ENCODE results near the gene DCAF11. TPM values are rescaled to one million over a fixed set of nuclear protein-coding genes. Genes with fewer than 3 reads are reported as not detected.

DCAF11 gene
- total and polyA plus RNA-seq, 2 of the 13 experiments (the other 11 are each of a cell fraction or from before 2014, with no cell fraction given), result 150 to 257 TPM

GRCh38 chr14:24095271-24096068, 19.1 kb upstream of the DCAF11 start (continued):
- TF ChIP-seq KDM1A (CRISPR knock-in tag; IDR thresholded peaks at IDR 0.05), result peak; percentile 92
- no peak for TF ChIP-seq ZNF530 (CRISPR knock-in tag; IDR thresholded peaks at IDR 0.05; ENCODE audit: low read depth)
- peak; percentile 90; the same call in 1 of the 2 replicates for TF ChIP-seq ARID2 (CRISPR knock-in tag; IDR thresholded peaks at IDR 0.05; ENCODE audit: borderline replicate concordance)
- TF ChIP-seq SOX5 (CRISPR knock-in tag; IDR thresholded peaks at IDR 0.05; ENCODE audit: borderline replicate concordance), result peak; percentile 88
- TF ChIP-seq TAF1 (CRISPR knock-in tag; IDR thresholded peaks at IDR 0.05), result peak; percentile 99
- TF ChIP-seq ZNF549 (CRISPR knock-in tag; IDR thresholded peaks at IDR 0.05), result 0 out of 2 replicates have a peak, but pooled peaks have one; percentile 12
- TF ChIP-seq EED (CRISPR knock-in tag; IDR thresholded peaks at IDR 0.05), result no peak; the same call in 1 of the 2 replicates
- peak; percentile 94 for TF ChIP-seq GATAD2A (CRISPR knock-in tag; IDR thresholded peaks at IDR 0.05)
- TF ChIP-seq ZKSCAN5 (CRISPR knock-in tag; IDR thresholded peaks at IDR 0.05), result peak; percentile 93
- no peak for TF ChIP-seq HES4 (CRISPR knock-in tag; IDR thresholded peaks at IDR 0.05; ENCODE audit: borderline replicate concordance)
- TF ChIP-seq ZNF333 (CRISPR knock-in tag; IDR thresholded peaks at IDR 0.05; ENCODE audit: borderline replicate concordance), result peak; percentile 84
- TF ChIP-seq ZNF841 (CRISPR knock-in tag; IDR thresholded peaks at IDR 0.05; ENCODE audit: borderline replicate concordance), result no peak
- TF ChIP-seq ZNF879 (CRISPR knock-in tag; IDR thresholded peaks at IDR 0.05), result peak; percentile 99
- TF ChIP-seq ZNF451 (CRISPR knock-in tag; IDR thresholded peaks at IDR 0.05), result peak; percentile 93; the same call in 1 of the 2 replicates
- peak; percentile 85 for TF ChIP-seq TBL1XR1 (IDR thresholded peaks at IDR 0.05; ENCODE audit: borderline replicate concordance, low read length, partially characterized antibody)
- TF ChIP-seq ZBTB49 (CRISPR knock-in tag; IDR thresholded peaks at IDR 0.05; ENCODE audit: borderline replicate concordance), result no peak; the same call in 1 of the 2 replicates
- peak; percentile 90; the same call in 1 of the 2 replicates for TF ChIP-seq GLI4 (CRISPR knock-in tag; IDR thresholded peaks at IDR 0.05; ENCODE audit: borderline replicate concordance)
- TF ChIP-seq ZNF121 (CRISPR knock-in tag; IDR thresholded peaks at IDR 0.05), result no peak
- no peak for TF ChIP-seq ARNT (IDR thresholded peaks at IDR 0.05)
- TF ChIP-seq NFIC (IDR thresholded peaks at IDR 0.05; ENCODE audit: low read length), result no peak
- TF ChIP-seq PRPF4 (IDR thresholded peaks at IDR 0.05; ENCODE audit: low read depth, low read length, poor library complexity, severe bottlenecking), result no peak
- TF ChIP-seq TOPORS (CRISPR knock-in tag; IDR thresholded peaks at IDR 0.05), result peak; percentile 96
- TF ChIP-seq, protein P1, sequence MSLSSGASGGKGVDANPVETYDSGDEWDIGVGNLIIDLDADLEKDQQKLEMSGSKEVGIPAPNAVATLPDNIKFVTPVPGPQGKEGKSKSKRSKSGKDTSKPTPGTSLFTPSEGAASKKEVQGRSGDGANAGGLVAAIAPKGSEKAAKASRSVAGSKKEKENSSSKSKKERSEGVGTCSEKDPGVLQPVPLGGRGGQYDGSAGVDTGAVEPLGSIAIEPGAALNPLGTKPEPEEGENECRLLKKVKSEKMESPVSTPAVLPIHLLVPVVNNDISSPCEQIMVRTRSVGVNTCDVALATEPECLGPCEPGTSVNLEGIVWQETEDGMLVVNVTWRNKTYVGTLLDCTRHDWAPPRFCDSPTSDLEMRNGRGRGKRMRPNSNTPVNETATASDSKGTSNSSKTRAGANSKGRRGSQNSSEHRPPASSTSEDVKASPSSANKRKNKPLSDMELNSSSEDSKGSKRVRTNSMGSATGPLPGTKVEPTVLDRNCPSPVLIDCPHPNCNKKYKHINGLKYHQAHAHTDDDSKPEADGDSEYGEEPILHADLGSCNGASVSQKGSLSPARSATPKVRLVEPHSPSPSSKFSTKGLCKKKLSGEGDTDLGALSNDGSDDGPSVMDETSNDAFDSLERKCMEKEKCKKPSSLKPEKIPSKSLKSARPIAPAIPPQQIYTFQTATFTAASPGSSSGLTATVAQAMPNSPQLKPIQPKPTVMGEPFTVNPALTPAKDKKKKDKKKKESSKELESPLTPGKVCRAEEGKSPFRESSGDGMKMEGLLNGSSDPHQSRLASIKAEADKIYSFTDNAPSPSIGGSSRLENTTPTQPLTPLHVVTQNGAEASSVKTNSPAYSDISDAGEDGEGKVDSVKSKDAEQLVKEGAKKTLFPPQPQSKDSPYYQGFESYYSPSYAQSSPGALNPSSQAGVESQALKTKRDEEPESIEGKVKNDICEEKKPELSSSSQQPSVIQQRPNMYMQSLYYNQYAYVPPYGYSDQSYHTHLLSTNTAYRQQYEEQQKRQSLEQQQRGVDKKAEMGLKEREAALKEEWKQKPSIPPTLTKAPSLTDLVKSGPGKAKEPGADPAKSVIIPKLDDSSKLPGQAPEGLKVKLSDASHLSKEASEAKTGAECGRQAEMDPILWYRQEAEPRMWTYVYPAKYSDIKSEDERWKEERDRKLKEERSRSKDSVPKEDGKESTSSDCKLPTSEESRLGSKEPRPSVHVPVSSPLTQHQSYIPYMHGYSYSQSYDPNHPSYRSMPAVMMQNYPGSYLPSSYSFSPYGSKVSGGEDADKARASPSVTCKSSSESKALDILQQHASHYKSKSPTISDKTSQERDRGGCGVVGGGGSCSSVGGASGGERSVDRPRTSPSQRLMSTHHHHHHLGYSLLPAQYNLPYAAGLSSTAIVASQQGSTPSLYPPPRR (CRISPR knock-in tag; IDR thresholded peaks at IDR 0.05; ENCODE audit: borderline replicate concordance), result peak; percentile 95
- TF ChIP-seq NCOA1 (CRISPR knock-in tag; IDR thresholded peaks at IDR 0.05), result no peak
- no peak for TF ChIP-seq ZNF75D (CRISPR knock-in tag; IDR thresholded peaks at IDR 0.05; ENCODE audit: borderline replicate concordance)
